Neural crest cell (in vitro differentiated cells): Measurements from ENCODE around the gene CPA3. TPM values are rescaled to one million over a fixed set of nuclear protein-coding genes. Genes with fewer than 3 reads are reported as not detected.

Experiments used
- DNase-seq: peaks from one replicate; pipeline ENCODE4 v3.0.0; 2021; ENCODE audit warnings: low read depth, mixed read lengths, low spot score
- H3K27ac Mint-ChIP-seq: one replicate; pipeline ENCODE4 v1.8.0; 2021; ENCODE audit warnings: mild to moderate bottlenecking, mixed read lengths; ENCODE audit not compliant: unreplicated experiment
- H3K27me3 Mint-ChIP-seq: 2 replicates; pipeline ENCODE4 v1.8.0; 2021; ENCODE audit warnings: low read depth, mild to moderate bottlenecking, mixed read lengths
- H3K36me3 Mint-ChIP-seq: 2 replicates; pipeline ENCODE4 v1.8.0; 2021; ENCODE audit warnings: low read depth, mild to moderate bottlenecking, mixed read lengths
- H3K4me1 Mint-ChIP-seq: 2 replicates; pipeline ENCODE4 v1.8.0; 2021; ENCODE audit warnings: mixed read lengths
- H3K4me3 Mint-ChIP-seq: one replicate; pipeline ENCODE4 v1.8.0; 2021; ENCODE audit warnings: mild to moderate bottlenecking, mixed read lengths
- H3K9me3 Mint-ChIP-seq: 2 replicates; pipeline ENCODE4 v1.8.0; 2021; ENCODE audit warnings: mixed read lengths
- total RNA-seq: library from RNA; stranded (reverse); gene quantifications from 2 replicates; pipeline ENCODE4 v1.2.1, GENCODE V29; 2021
- TF ChIP-seq, protein P1 (sequence below): fragments of 200-600 bp; sonication (generic); conservative IDR thresholded peaks from 2 replicates; pipeline ENCODE4 v1.5.0; 2021; ENCODE audit warnings: antibody characterized with exemption, mild to moderate bottlenecking

Gene CPA3
- total RNA-seq, 1 donor from 2014 or later = not detected

DNA sequence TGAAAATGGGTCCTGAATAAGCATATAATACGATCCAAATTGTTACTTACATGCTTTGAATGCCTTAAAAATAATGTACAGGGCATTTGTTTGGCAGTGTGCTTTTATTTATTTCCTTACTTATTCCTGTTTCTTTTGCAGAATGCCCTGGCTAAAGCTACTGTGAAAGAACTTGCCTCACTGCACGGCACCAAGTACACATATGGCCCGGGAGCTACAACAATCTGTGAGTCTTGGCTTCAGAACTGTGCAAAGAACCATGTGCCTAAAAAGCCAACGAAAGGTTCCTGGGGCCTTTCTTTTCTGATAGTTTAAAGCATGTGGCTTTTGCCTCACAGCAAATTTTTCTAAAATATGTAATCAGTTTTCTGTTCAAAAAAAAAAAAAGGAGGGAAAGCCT is 7.8 kb upstream of the CPA3 start:
- TF ChIP-seq, protein P1, sequence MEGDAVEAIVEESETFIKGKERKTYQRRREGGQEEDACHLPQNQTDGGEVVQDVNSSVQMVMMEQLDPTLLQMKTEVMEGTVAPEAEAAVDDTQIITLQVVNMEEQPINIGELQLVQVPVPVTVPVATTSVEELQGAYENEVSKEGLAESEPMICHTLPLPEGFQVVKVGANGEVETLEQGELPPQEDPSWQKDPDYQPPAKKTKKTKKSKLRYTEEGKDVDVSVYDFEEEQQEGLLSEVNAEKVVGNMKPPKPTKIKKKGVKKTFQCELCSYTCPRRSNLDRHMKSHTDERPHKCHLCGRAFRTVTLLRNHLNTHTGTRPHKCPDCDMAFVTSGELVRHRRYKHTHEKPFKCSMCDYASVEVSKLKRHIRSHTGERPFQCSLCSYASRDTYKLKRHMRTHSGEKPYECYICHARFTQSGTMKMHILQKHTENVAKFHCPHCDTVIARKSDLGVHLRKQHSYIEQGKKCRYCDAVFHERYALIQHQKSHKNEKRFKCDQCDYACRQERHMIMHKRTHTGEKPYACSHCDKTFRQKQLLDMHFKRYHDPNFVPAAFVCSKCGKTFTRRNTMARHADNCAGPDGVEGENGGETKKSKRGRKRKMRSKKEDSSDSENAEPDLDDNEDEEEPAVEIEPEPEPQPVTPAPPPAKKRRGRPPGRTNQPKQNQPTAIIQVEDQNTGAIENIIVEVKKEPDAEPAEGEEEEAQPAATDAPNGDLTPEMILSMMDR = no peak
- H3K27me3 Mint-ChIP-seq = no peaks in the 10 kb centered on the region
- no peak overlapping the region for H3K4me3 Mint-ChIP-seq
- no peak for DNase-seq
- no peak overlapping the region for H3K27ac Mint-ChIP-seq
- H3K36me3 Mint-ChIP-seq = no peaks in the 10 kb centered on the region
- H3K9me3 Mint-ChIP-seq = no peaks in the 10 kb centered on the region
- H3K4me1 Mint-ChIP-seq = no peaks in the 10 kb centered on the region

DNA sequence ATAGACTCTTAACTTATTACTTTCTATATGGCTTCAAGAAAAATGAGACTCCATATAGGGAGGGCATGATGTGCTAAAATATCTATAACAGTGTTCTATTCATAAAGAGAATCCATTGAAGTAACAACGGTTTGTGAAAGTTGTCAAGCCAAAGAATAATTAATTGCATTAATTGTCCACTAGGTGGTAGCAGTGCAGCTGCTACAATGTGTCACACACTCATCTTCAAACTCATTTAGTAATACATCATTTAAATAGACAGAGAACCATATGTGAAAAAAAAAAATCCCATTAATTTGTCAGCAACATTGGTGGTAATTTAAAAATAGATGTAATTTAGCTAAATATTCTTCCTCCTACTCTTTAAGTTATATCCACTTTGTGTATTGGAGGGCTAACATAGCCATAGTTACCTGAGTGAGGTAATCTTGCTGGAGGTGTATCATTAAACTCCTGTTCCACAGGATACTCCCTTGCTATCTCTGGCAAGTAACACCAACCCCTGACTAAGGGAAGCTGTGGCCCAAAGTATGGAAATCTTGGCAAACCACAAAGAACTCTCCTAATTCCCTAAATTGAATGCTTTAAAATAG is 3.7 kb upstream of the CPA3 start:
- H3K27me3 Mint-ChIP-seq = no peaks in the 10 kb centered on the region
- H3K4me1 Mint-ChIP-seq = no peaks in the 10 kb centered on the region
- H3K9me3 Mint-ChIP-seq = no peaks in the 10 kb centered on the region
- DNase-seq = no peak
- H3K36me3 Mint-ChIP-seq = no peaks in the 10 kb centered on the region
- no peak overlapping the region for H3K27ac Mint-ChIP-seq
- TF ChIP-seq, protein P1 = peak; percentile 83
- H3K4me3 Mint-ChIP-seq = no peak overlapping the region

DNA sequence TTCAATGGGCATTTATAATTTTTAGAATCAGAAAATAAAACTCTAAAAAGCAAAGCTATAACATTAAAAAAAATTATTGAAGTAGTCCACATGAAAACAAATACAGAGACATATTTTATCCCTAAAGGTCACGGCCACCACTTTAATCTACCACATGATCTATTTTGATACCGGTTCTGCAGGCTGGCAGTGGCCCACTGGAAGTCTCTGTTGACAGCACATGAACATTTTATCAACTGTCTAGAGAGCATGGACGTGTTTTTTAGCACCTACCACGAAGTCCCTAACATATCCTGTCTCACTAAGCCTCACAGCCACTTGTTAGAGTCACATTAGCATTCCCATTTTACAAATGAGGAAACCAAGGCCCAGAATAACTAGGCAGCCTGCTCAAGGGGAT is 1.8 kb upstream of the CPA3 start:
- TF ChIP-seq, protein P1 = no peak
- DNase-seq = no peak
- H3K4me1 Mint-ChIP-seq = no peaks in the 10 kb centered on the region
- H3K27me3 Mint-ChIP-seq = no peaks in the 10 kb centered on the region
- no peak overlapping the region for H3K4me3 Mint-ChIP-seq
- H3K9me3 Mint-ChIP-seq = no peaks in the 10 kb centered on the region
- H3K27ac Mint-ChIP-seq = peak overlapping the region; percentile 13
- H3K36me3 Mint-ChIP-seq = no peaks in the 10 kb centered on the region

DNA sequence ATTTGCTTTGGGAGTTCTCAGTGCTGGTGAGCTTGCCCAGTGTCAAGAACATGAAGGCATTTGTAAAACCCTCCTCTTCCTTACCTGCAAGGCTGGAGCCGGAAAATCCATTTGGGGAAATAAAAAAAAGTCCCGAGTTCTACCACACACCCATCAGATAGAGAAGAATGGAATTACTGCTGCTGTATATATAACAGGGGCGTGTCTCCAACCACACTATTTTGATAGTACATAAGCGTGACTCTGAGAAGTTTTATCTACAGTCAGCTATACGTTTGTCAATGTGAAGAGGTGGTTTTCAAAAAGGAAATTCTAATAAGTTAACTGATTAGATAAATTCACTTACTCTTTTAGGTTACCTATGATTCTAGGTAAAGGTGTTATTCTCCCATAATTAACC is 1.3 kb upstream of the CPA3 start:
- TF ChIP-seq, protein P1 = no peak
- H3K27me3 Mint-ChIP-seq = no peaks in the 10 kb centered on the region
- no peaks in the 10 kb centered on the region for H3K9me3 Mint-ChIP-seq
- DNase-seq = no peak
- no peak overlapping the region for H3K27ac Mint-ChIP-seq
- no peaks in the 10 kb centered on the region for H3K36me3 Mint-ChIP-seq
- H3K4me3 Mint-ChIP-seq = no peak overlapping the region
- no peaks in the 10 kb centered on the region for H3K4me1 Mint-ChIP-seq

DNA sequence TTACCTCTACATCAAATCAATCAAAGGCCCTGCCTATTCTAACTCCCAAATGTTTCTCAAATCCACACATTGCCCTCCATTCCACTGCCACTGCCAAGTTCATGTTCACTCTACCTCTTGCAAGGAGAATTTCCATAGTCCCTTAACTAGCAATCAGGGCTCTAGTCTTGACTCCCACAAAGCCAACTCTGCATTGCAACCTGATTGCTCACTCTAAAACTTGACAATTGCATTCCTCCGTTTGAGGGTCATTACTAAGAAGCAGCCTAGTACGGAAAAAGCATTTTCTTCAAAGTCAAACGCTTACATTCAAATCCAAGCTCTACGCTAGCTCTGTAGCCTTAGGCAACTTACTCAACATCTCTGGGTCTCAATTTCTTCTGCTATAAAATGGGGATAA is 1.2 kb downstream of the CPA3 start:
- no peak for DNase-seq
- TF ChIP-seq, protein P1 = no peak
- Mint-ChIP-seq H3K9me3 (no peaks in the 10 kb centered on the region), H3K27ac (no peak overlapping the region), H3K4me3 (no peak overlapping the region), H3K4me1 (no peaks in the 10 kb centered on the region), H3K27me3 (no peaks in the 10 kb centered on the region), H3K36me3 (no peaks in the 10 kb centered on the region)
